NCI-H82 treated with DMSO at 0.1 percent for 48 hours (cell line): ENCODE data around the gene AKT3.
"Not testable (repeated sequence)": the region's sequence is repeated elsewhere in the genome, so short reads cannot be mapped to it uniquely, and the experiment has no call there.

Experiments used
- DNase-seq: peaks from one replicate; lab custom pipeline; 2025; ENCODE audit not compliant: unreplicated experiment; lab: John Stamatoyannopoulos, UW

AKT3 gene

GRCh38 chr1:243621973-243622372, 228.1 kb downstream of the AKT3 start:
- DNase-seq: no peak

- DNase-seq: no peak
Observed at GRCh38 chr1:243620096-243620495, 229.9 kb downstream of the AKT3 start.

- DNase-seq: no peak
Observed at GRCh38 chr1:243609698-243610097, 240.3 kb downstream of the AKT3 start.

- DNase-seq: no peak
Observed at GRCh38 chr1:243605604-243606003, 244.4 kb downstream of the AKT3 start.

GRCh38 chr1:243601720-243602119, 248.3 kb downstream of the AKT3 start:
- no peak for DNase-seq

GRCh38 chr1:243598433-243598832, 251.6 kb downstream of the AKT3 start:
- no peak for DNase-seq

- DNase-seq: no peak
Observed at GRCh38 chr1:243597383-243597782, 252.7 kb downstream of the AKT3 start.

GRCh38 chr1:243596431-243597062, 253.5 kb downstream of the AKT3 start:
- DNase-seq: no peak

- DNase-seq: no peak
Observed at GRCh38 chr1:243595527-243596210, 254.4 kb downstream of the AKT3 start.

GRCh38 chr1:243594455-243594854, 255.6 kb downstream of the AKT3 start:
- no peak for DNase-seq

GRCh38 chr1:243589286-243589685, 260.8 kb downstream of the AKT3 start:
- not testable (repeated sequence) for DNase-seq

GRCh38 chr1:243587823-243588560, 262.1 kb downstream of the AKT3 start:
- DNase-seq: no peak

GRCh38 chr1:243587285-243587684, 262.8 kb downstream of the AKT3 start:
- DNase-seq: no peak

- DNase-seq: no peak
Observed at GRCh38 chr1:243585982-243586381, 264.1 kb downstream of the AKT3 start.

GRCh38 chr1:243582326-243582725, 267.7 kb downstream of the AKT3 start:
- DNase-seq: no peak

- no peak for DNase-seq
Observed at GRCh38 chr1:243580984-243581383, 269.1 kb downstream of the AKT3 start.

- no peak for DNase-seq
Observed at GRCh38 chr1:243580072-243580471, 270.0 kb downstream of the AKT3 start.

GRCh38 chr1:243575070-243575469, 275.0 kb downstream of the AKT3 start:
- DNase-seq: peak; percentile 99

- DNase-seq: peak; percentile 59
Observed at GRCh38 chr1:243572940-243573339, 277.1 kb downstream of the AKT3 start.

- no peak for DNase-seq
Observed at GRCh38 chr1:243568793-243569192, 281.2 kb downstream of the AKT3 start.

GRCh38 chr1:243564814-243565213, 285.2 kb downstream of the AKT3 start:
- no peak for DNase-seq

- no peak for DNase-seq
Observed at GRCh38 chr1:243563732-243564131, 286.3 kb downstream of the AKT3 start.
